Endothelial cell of umbilical vein (primary cell): ENCODE data around the gene RAD50. TPM values are rescaled to one million over a fixed set of nuclear protein-coding genes. Genes with fewer than 3 reads are reported as not detected.

ENCODE experiments used
- BruUV-seq: library from RNA; stranded (reverse); fragments of 400-500 nt; replicated peaks from 2 replicates; lab custom pipeline; 2021; lab: Mats Ljungman, UMichigan
- CTCF ChIA-PET: fragments of 300-600, 350-600 bp; sonication (Branson Sonifier 250); formaldehyde crosslinking; loops from one replicate; lab custom pipeline; 2021; ENCODE audit warnings: antibody characterized with exemption, inconsistent platforms; lab: Charles Lee
- POLR2A ChIA-PET: fragments of 300-600, 350-600 bp; sonication (Branson Sonifier 250); formaldehyde crosslinking; loops from one replicate; lab custom pipeline; 2021; ENCODE audit warnings: antibody characterized with exemption, inconsistent platforms; lab: Charles Lee
- DNase-seq: peaks from one replicate; pipeline ENCODE4 v3.0.0-alpha.2; 2011; ENCODE audit warnings: low read depth, low spot score
- FAIRE-seq: peaks from 2 replicates; lab custom pipeline; 2011; peaks lifted over from hg19 to GRCh38; lab: Jason Lieb, UNC
- H2AFZ ChIP-seq: 2 replicates; pipeline ENCODE4 v1.6.0; 2012; ENCODE audit warnings: low read depth, low read length, control low read depth, inconsistent platforms
- H3K27ac ChIP-seq: 2 replicates; pipeline ENCODE4 v1.5.1; 2011; ENCODE audit warnings: low read depth, mild to moderate bottlenecking, control low read depth, low read length, moderate library complexity; ENCODE audit not compliant: insufficient read depth
- H3K27me3 ChIP-seq, 2 experiments: 2 replicates each; pipeline versions ENCODE4 v1.6.0 to v1.6.1; 2011; ENCODE audit warnings: low read length in 2 of 2, mixed read lengths in 1 of 2; ENCODE audit not compliant: control insufficient read depth in 2 of 2, insufficient read depth in 2 of 2
- H3K36me3 ChIP-seq, 2 experiments: 2 replicates in 1 of 2; 3 replicates in 1 of 2; pipeline ENCODE4 v1.5.1; 2011; ENCODE audit warnings: low read length in 2 of 2, mild to moderate bottlenecking in 1 of 2, moderate library complexity in 1 of 2; ENCODE audit not compliant: control insufficient read depth in 2 of 2, insufficient read depth in 2 of 2; ENCODE audit errors: extremely low read depth in 1 of 2
- H3K4me1 ChIP-seq: 3 replicates; pipeline ENCODE4 v1.5.1; 2011; ENCODE audit warnings: mild to moderate bottlenecking, low read length; ENCODE audit not compliant: control insufficient read depth, insufficient read depth; ENCODE audit errors: extremely low read depth
- H3K4me2 ChIP-seq: 2 replicates; pipeline ENCODE4 v1.6.1; 2011; ENCODE audit warnings: low read length, control low read depth, mixed read lengths; ENCODE audit not compliant: insufficient read depth
- H3K4me3 ChIP-seq, 3 experiments: fragments of 200-600 bp in 1 of 3; sonication (generic), shearing (Covaris generic) in 1 of 3; replicated peaks in 1 of 3; 2 replicates each; pipeline ENCODE4 v1.5.1; 2011 to 2016; ENCODE audit warnings: control low read depth in 3 of 3, low read length in 3 of 3, mild to moderate bottlenecking in 2 of 3, inconsistent platforms in 1 of 3, low read depth in 1 of 3, moderate library complexity in 1 of 3; ENCODE audit not compliant: insufficient read depth in 1 of 3
- H3K79me2 ChIP-seq: 2 replicates; pipeline ENCODE4 v1.6.0; 2012; ENCODE audit warnings: low read length, inconsistent platforms; ENCODE audit not compliant: control insufficient read depth, insufficient read depth
- H3K9ac ChIP-seq: replicated peaks from 2 replicates; pipeline ENCODE3; 2011; ENCODE audit warnings: low read length, control low read depth; ENCODE audit not compliant: insufficient read depth; ENCODE audit errors: extremely low read depth
- H3K9me1 ChIP-seq: replicated peaks from 3 replicates; pipeline ENCODE4 v1.6.0; 2011; ENCODE audit warnings: mild to moderate bottlenecking, low read length; ENCODE audit not compliant: control insufficient read depth, insufficient read depth; ENCODE audit errors: extremely low read depth
- H3K9me3 ChIP-seq: replicated peaks from 2 replicates; pipeline ENCODE4 v1.5.1; 2012; ENCODE audit warnings: low read length, inconsistent platforms; ENCODE audit not compliant: control insufficient read depth, insufficient read depth
- H4K20me1 ChIP-seq: replicated peaks from 2 replicates; pipeline ENCODE3; 2011; ENCODE audit warnings: mild to moderate bottlenecking, low read length; ENCODE audit not compliant: control insufficient read depth, insufficient read depth; ENCODE audit errors: extremely low read depth
- EZH2 ChIP-seq: IDR thresholded peaks from 2 replicates; pipeline ENCODE4 v1.6.1; 2012; ENCODE audit warnings: borderline replicate concordance, low read depth, mild to moderate bottlenecking, moderate library complexity, low read length, inconsistent platforms; ENCODE audit not compliant: severe bottlenecking
- FOS ChIP-seq: IDR thresholded peaks from 2 replicates; pipeline ENCODE4 v1.6.1; 2011; ENCODE audit warnings: mild to moderate bottlenecking, low read length, moderate library complexity, borderline replicate concordance; ENCODE audit not compliant: insufficient read depth
- GATA2 ChIP-seq: IDR thresholded peaks from 2 replicates; pipeline ENCODE4 v1.7.0; 2011; ENCODE audit warnings: low read depth, mild to moderate bottlenecking, moderate library complexity, mixed read lengths, low read length; ENCODE audit not compliant: insufficient read length, insufficient read depth
- JUN ChIP-seq: IDR thresholded peaks from 2 replicates; pipeline ENCODE4 v1.6.1; 2011; ENCODE audit warnings: borderline replicate concordance, low read depth; ENCODE audit not compliant: insufficient read length, insufficient read depth
- MAX ChIP-seq: IDR thresholded peaks from 2 replicates; pipeline ENCODE4 v1.6.1; 2011; ENCODE audit not compliant: insufficient read depth, insufficient read length
- MYC ChIP-seq: IDR thresholded peaks from one replicate; pipeline ENCODE4 v1.6.1; 2011; ENCODE audit warnings: mild to moderate bottlenecking, low read depth, low read length
- POLR2A ChIP-seq: IDR thresholded peaks from 2 replicates; pipeline ENCODE4 v1.6.1; 2012; ENCODE audit warnings: low read depth, mild to moderate bottlenecking, control low read depth, low read length
- POLR2AphosphoS5 ChIP-seq: IDR thresholded peaks from 2 replicates; pipeline ENCODE4 v1.6.1; 2012; ENCODE audit warnings: low read depth, mild to moderate bottlenecking, control low read depth, low read length, moderate library complexity; ENCODE audit not compliant: insufficient read depth
- dilution Hi-C: fragments of 300-500 bp; cut with MboI; formaldehyde crosslinking; loops from one replicate; pipeline ENCODE4 v1.15.0; 2019; ENCODE audit warnings: low sequenced_read_pairs; ENCODE audit not compliant: extremely low pct_ligation_motif_present
- intact Hi-C: fragments of 100-400 bp; cut with micrococcal nuclease; formaldehyde crosslinking; loops from one replicate; pipeline ENCODE4 v1.10.0; 2022
- polyA plus RNA-seq, 4 experiments: library from polyadenylated mRNA; depleted of rRNA in 3 of 4; stranded (reverse) in 3 of 4; unstranded in 1 of 4; fragments of >200 nt; gene quantifications; 2 replicates each; pipeline versions ENCODE4 v1.2.1 to v1.2.3, GENCODE V29; 2011 to 2012; ENCODE audit warnings: missing spikeins in 1 of 4
- total RNA-seq: library from RNA; stranded (reverse); gene quantifications from 2 replicates; pipeline ENCODE4 v1.2.3, GENCODE V29; 2021
- TF ChIP-seq, protein P1 (sequence below), 2 donors: IDR thresholded peaks; 1 replicate in 1 of 2; 2 replicates in 1 of 2; pipeline ENCODE4 v1.5.1; 2011; ENCODE audit warnings: low read length in 2 of 2, mild to moderate bottlenecking in 2 of 2, moderate library complexity in 2 of 2, control low read depth in 1 of 2, inconsistent platforms in 1 of 2, low read depth in 1 of 2; ENCODE audit not compliant: insufficient read depth in 1 of 2; ENCODE audit errors: extremely low read depth in 1 of 2

Gene RAD50
- total and polyA plus RNA-seq, 2 donors (not counting 3 experiments of a cell fraction or from before 2014, with no cell fraction given): 6.1 to 20.4 TPM

GRCh38 chr5:132663771-132664695, 107.3 kb downstream of the RAD50 start:
- Histone ChIP-seq H3K9me1 (no peaks in the 10 kb centered on the region), H3K4me2 (no peak overlapping the region), H2AFZ (no peak overlapping the region), H3K4me1 (no peaks in the 10 kb centered on the region), H3K27me3 (peaks cover 0 to 2% of the 10 kb centered on the region in 2 experiments), H3K4me3 (no peak overlapping the region), H3K36me3 (no peaks in the 10 kb centered on the region), H3K27ac (no peak overlapping the region), H3K79me2 (no peaks in the 10 kb centered on the region), H4K20me1 (no peaks in the 10 kb centered on the region), H3K9me3 (no peaks in the 10 kb centered on the region), H3K9ac (no peak overlapping the region)
- intact Hi-C loops: loop anchor here (1.0 kb wide), 1 partner anchor 12 kb away; no protein-coding TSS in a partner anchor
- POLR2A ChIA-PET: no interaction called here
- dilution Hi-C loops: no loop called here
- TF ChIP-seq POLR2AphosphoS5 (no peak), EZH2 (no peak), MAX (no peak), FOS (no peak), POLR2A (no peak), GATA2 (no peak), MYC (no peak), JUN (no peak)
- TF ChIP-seq, protein P1, sequence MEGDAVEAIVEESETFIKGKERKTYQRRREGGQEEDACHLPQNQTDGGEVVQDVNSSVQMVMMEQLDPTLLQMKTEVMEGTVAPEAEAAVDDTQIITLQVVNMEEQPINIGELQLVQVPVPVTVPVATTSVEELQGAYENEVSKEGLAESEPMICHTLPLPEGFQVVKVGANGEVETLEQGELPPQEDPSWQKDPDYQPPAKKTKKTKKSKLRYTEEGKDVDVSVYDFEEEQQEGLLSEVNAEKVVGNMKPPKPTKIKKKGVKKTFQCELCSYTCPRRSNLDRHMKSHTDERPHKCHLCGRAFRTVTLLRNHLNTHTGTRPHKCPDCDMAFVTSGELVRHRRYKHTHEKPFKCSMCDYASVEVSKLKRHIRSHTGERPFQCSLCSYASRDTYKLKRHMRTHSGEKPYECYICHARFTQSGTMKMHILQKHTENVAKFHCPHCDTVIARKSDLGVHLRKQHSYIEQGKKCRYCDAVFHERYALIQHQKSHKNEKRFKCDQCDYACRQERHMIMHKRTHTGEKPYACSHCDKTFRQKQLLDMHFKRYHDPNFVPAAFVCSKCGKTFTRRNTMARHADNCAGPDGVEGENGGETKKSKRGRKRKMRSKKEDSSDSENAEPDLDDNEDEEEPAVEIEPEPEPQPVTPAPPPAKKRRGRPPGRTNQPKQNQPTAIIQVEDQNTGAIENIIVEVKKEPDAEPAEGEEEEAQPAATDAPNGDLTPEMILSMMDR (IDR thresholded peaks at IDR 0.05; ENCODE audit: extremely low read depth in 1 of 2, insufficient read depth in 1 of 2, low read depth in 1 of 2, low read length in 2 of 2): no peak
- CTCF ChIA-PET: no interaction called here
- FAIRE-seq: no peak
- no TSS peak for BruUV-seq
- DNase-seq: no peak
